Measurements from ENCODE around the gene GLI1.

DNA sequence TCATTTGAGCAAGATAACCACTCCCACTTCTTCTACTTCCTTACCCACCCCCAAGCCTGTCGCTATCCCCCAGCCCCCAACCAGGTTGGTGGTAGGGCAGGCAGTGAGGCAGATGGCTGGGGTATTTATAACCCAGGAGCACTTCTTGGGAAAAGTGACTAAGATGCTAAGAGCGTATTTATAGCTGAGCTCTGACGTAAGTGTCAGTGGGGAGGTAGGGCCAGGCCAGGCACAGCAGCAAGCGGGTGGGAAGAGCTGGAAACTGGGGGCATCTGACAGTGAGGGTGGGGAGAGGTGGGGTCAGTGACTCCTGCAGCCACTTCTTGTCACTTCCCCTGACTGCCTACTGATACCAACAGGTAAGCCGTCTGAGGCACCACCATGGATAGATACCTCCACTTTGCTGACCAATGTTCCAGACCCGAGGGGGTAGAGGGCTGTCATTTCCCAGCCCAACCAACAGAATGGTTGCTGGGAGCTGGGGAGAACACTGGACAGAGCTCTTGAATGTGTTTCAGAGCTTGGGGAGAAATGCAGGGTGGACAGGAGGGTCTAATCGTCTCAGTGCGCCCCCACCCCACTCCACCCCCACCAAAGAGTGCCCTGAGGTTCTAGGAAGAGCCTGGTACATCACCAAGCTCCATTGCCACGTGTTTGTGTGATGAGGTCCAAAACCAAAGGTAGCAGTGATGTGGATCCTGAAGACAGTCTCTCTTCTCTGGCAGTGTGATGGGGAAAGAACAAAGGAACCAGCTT is 7.2 kb upstream of the GLI1 start:
- TF ChIP-seq, protein P1, sequence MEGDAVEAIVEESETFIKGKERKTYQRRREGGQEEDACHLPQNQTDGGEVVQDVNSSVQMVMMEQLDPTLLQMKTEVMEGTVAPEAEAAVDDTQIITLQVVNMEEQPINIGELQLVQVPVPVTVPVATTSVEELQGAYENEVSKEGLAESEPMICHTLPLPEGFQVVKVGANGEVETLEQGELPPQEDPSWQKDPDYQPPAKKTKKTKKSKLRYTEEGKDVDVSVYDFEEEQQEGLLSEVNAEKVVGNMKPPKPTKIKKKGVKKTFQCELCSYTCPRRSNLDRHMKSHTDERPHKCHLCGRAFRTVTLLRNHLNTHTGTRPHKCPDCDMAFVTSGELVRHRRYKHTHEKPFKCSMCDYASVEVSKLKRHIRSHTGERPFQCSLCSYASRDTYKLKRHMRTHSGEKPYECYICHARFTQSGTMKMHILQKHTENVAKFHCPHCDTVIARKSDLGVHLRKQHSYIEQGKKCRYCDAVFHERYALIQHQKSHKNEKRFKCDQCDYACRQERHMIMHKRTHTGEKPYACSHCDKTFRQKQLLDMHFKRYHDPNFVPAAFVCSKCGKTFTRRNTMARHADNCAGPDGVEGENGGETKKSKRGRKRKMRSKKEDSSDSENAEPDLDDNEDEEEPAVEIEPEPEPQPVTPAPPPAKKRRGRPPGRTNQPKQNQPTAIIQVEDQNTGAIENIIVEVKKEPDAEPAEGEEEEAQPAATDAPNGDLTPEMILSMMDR (conservative IDR thresholded peaks at IDR 0.05; ENCODE audit: low read length), result no peak
- TF ChIP-seq EZH2phosphoT487 (IDR thresholded peaks at IDR 0.05; ENCODE audit: borderline replicate concordance, low read depth, low read length), result no peak
